D341Med (cell line): ENCODE results near the gene LZTR1.
"Not testable (repeated sequence)": the region's sequence is repeated elsewhere in the genome, so short reads cannot be mapped to it uniquely, and the experiment has no call there.

Experiments used
- DNase-seq: peaks from one replicate; pipeline ENCODE4 v3.0.0; 2012; ENCODE audit warnings: low spot score

Gene LZTR1

DNA sequence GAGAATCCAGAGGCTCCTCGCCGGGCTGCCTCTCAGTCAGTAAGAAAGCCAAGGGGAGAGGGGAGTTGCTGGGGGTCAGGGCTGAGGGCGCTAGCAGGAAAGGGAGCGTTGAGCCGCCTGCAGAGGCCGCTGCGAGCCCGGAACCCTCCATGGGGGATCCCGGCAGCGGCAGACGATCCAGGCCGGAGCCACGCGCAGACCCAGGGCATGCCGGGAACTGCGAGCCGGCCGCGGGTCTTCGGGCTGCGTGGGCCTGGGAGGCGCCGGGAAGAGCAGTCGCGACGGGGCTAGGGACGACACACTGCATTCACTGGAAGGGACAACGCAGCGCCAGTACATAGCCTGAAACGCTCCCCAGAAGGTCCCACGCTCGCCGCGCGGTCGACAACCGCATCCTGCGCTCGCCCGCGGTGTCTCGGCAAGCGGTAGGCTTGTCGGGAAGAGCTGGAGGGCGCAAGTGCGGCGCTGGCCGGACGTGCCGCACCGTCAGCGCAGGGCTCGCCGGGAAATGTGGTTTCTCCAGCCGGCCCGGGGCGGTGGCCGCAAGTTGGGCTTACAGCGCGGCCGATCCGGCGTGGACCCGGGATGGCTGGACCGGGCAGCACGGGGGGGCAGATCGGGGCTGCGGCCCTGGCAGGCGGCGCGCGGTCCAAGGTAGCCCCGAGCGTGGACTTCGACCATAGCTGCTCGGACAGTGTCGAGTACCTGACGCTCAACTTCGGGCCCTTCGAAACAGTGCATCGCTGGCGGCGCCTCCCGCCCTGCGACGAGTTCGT lies at the start of gene LZTR1:
Gene LZTR1 (plus strand): TSS at position 511 of the 776 bp plus-strand sequence. CDS start 75 bp downstream, at position 586.
- DNase-seq: peak; percentile 94

DNA sequence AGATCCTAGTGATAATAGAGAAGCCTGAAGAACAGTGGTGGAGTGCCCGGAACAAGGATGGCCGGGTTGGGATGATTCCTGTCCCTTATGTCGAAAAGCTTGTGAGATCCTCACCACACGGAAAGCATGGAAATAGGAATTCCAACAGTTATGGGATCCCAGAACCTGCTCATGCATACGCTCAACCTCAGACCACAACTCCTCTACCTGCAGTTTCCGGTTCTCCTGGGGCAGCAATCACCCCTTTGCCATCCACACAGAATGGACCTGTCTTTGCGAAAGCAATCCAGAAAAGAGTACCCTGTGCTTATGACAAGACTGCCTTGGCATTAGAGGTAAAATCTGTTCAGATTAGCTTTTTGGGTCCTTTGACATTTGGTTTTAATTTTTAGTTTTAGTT lies 48.2 kb upstream of the LZTR1 start:
- DNase-seq: no peak

DNA sequence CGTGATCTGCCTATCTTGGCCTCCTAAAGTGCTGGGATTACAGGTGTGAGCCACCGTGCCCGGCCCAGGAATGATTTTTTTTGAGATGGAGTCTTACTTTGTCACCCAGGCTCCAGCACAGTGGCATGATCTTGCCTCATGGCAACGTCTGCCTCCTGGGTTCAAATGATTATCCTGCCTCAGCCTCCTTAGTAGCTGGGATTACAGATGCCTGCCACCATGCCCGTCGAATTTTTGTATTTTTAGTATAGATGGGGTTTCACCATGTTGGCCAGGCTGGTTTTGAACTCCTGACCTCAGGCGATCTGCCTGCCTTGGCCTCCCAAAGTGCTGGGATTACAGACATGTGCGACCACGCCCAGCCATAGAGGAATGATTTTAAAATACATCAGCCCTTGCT lies 47.0 kb upstream of the LZTR1 start:
- DNase-seq: not testable (repeated sequence)

DNA sequence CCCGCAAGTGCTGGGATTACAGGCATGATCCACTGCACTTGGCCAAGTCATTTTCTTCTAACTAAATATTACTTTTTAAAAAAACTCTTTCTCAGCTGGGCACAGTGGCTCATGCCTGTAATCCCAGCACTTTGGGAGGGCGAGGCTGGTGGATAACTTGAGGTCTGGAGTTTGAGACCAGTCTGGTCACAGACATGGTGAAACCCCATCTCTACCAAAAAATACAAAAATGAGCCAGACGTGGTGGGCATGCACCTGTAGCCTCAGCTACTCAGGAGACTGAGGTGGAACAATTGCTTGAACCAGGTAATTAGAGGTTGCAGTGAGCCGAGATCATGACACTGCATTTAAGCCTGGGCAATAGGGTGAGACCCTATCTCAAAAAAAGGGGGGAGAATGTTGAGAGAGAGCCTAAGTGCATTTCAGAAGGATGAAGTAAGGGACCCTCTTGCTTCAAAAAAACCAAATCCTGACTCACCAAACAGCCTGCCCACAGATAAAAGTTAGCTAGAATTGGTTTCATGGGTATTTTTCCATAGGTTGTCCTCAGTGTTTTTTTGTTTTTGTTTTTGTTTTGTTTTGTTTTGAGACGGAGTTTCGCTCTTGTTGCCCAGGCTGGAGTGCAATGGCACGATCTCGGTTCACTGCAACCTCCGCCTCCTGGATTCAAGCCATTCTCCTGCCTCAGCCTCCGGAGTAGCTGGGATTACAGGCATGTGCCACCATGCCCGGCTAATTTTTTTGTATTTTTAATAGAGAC lies 46.1 kb upstream of the LZTR1 start:
- DNase-seq: not testable (repeated sequence)

DNA sequence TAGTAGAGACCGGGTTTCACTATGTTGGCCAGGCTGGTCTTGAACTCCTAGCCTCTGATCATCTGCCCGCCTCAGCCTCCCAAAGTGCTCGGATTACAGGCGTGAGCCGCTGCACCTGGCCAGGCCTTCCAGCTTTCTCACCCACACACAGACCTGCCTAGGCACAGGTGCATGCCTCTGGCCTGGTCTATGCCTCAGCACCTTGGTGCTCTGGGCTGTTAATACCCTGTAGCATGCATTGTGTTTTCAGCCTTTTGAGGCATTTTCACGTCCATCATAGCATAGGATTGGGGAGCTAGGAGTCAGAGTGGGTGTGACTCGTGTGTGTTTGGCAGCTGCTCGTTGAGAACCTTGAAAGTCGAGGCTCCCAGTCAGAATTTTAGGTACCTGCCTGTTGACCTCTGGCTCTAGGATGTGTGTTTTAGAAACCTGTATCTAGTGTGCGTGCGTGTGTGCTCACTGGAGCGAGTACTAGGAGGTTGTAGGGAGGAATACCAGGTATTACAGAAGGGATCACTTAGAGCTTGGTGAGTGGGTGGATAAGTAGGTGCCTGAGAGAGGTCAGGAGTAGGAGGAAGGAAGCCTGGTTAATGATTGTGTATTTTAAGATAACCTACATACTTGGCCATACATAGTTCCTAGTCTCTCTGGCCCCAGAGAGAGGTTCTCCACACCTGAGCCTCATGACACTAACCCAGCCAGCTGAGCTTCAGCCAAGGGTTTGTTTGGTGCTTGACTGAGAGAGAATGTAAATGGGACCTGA lies 44.9 kb upstream of the LZTR1 start:
- no peak for DNase-seq

DNA sequence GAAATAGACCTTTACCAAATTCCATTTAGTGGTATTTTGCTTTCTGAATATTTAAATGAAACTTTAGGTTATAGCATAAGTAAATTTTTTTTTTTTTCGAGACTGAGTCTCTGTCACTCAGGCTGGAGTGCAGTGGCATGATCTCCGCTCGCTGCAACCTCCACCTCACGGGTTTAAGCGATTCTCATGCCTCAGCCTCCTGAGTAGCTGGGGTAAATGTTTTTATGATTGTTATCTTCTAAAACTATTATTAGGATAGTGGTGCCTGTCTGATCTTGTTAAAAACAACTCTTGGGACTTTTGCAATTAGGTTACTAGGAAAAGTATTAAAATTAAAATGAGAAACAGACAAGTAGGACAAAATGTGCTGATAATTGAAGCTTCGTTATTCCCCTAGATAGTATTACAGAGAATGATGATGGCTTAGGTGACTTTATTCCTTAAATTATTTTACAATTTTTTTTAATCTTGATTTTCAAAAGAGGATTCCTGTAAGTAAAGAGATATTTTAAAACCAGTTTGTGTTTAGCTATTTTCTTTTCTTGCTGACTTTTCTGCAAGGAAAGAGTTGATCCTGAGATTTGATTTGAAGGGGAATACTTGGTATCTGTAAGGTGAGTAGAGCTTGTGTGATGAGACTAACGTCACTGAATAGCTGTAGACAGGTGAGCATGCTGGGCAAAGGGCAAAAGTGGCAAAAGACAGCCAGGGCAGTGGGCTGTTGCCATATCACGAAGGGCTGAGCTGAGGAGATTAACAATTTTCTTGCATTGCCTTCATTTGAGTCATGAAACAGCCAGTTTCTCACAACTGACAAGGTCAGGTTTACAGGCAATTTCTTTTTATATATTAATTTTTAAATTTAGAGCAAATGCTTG lies 44.1 kb upstream of the LZTR1 start:
- DNase-seq: no peak

DNA sequence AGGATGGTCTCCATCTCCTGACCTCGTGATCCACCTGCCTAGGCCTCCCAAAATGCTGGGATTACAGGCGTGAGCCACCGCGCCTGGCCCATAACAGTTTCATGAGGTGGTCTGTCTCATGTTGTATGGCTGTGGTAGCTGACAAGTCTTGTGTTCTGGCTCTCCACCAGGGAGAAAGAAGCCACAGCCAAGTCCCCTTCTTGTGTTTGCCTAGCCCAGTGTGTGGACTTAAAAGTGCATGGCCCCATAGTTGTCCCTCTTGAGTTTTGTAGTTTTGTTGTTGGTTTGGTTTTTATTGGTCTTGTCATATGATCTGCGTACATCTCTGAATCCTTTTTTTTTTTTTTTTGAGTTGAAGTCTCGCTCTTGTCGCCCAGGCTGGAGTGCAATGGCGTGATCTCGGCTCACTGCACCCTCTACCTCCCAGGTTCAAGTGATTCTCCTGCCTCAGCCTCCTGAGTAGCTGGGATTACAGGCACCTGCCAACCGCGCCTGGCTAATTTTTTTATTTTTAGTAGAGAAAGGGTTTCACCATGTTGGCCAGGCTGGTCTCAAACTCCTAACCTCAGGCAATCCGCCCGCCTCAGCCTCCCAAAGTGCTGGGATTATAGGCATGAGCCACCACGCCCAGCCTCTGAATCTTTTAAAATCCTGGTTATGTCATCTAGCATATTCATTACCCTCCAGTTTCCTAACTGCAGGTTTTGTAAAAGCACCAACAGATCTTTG lies 42.5 kb upstream of the LZTR1 start:
- DNase-seq: not testable (repeated sequence)

DNA sequence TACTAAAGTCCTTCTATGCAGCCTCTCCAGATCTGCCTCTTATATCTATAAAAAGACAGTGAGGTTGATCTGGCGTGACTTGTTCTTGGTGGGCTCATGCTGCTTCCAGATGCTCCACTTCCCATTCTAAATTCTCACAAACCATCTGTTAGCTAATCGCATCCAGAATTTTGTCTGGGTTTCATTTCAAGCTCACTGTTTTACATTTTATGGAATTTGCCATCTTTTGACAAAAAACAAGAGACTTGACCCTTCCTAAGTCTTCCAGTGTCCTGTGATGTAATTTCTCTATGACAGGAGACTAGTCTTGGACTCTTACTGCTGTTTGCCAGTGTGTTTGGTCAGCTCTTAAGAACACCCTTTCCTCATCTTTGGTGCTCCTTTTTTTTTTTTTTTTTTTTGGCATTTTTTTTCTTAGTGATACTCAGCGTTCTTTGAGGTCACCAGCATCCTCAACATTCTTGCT lies 41.9 kb upstream of the LZTR1 start:
- no peak for DNase-seq

DNA sequence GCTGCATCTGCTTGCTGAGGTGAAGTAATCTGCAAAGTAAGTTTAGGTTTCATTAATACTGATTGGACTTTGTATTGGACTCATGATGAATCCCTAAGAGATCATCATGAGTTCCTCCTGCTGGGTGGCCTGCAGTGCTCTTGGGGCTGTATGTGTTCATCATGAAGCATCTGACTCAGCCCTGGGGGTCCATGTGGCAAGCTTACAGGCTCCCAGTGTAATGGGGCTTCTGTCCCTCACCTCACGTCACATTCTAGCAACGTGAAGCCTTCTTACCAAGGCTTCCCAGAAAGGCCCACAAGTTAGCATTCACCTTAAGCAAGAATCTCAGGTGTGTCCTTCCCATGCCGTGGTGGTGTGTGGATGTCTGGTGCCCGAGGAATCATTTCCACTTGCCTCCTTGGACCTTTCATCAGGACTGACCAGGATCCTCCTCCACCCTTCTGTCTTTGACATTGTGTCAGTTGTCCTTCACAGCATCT lies 41.2 kb upstream of the LZTR1 start:
- DNase-seq: no peak

DNA sequence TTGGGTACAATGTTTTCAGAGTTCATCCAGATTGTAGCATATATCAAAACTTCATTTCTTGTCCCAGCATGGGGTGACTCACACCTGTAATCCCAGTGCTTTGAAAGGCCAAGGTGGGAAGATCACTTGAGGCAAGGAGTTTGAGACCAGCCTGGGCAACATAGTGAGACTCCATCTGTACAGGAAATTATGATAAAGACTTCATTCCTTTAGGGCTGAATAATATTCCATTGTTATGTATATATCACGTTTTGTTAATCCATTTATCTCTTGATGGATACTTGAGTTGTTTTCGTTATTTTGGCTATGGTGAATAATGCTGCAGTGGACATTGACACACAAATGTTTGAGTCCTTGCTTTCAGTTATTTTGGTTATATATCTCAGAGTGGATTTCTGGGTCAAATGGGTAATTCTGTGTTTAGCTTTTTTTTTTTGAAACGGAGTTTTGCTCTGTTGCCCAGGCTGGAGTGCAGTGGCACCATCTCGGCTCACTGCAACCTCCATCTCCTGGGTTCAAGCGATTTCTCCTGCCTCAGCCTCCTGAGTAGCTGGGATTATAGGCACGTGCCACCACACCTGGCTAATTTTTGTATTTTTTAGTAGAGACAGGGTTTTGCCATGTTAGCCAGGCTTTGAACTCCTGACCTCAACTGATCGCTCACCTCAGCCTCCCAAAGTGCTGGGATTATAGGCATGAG lies 39.7 kb upstream of the LZTR1 start:
- DNase-seq: not testable (repeated sequence)

DNA sequence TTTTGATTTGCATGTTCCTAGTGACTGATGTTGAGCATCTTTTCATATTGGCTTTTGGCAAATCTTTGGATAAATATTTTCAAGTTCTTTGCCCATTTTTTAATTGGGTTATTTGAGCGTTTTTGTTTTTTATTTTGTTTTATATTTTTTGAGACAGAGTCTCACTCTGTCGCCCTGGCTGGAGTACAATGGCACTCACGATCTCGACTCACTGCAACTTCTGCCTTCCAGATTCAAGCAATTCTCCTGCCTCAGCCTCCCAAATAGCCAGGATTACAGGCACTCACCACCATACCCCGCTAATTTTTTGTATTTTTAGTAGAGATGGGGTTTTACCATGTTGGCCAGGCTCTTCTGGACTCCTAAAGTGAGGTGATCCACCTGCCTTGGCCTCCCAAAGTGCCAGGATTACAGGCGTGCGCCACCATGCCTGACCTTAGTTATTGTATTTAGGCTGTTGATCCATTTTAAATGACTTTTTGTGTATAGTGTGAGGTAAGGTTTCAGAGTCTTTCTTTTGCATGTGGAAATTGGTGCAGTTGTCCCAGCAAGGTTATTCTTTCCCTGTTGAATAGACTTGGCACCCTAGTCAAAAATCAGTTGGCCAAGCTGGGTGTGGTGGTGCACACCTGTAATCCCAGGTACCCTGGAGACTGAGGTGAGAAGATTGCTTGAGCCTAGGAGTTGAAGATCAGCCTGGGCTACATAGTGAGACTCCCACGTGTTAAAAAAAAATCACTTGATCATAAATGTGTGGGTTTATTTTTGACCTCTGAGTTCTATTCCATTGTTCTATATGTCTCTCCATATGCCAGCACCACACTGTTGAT lies 38.8 kb upstream of the LZTR1 start:
- DNase-seq: no peak

DNA sequence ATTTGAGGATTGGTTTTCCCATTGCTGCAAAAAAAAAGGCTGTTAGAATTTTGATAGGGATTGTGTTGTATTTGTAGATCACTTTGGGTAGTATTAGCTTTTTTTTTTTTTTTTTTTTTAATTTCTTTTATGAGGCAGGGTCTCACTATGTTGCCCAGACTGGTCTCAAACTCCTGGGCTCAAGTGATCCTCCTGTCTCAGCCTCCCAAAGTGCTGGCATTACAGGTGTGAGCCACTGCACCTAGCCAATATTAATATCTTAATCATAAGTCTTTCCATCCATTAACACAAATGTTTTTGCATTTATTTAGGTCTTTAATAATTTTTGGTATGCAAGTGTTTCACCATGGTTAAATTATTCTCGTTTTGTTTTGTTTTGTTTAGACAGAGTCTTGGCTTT lies 38.1 kb upstream of the LZTR1 start:
- DNase-seq: no peak

DNA sequence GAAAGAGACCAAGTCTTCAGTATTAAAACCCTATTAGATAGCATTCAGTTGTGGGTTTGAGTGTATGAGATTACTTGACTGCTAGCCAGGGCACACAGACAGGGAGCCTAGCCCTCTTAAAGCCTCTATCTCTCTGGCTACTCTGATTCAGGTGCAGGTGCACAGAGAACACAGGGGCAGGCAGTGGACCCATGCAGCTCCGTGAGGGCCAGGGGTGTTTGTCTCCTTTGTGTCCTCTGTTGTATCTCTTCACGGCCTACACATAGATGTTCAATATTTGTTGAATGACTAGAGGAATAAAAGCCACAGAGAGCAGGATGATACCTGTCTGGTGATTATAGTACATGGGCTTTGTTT lies 36.5 kb upstream of the LZTR1 start:
- no peak for DNase-seq

DNA sequence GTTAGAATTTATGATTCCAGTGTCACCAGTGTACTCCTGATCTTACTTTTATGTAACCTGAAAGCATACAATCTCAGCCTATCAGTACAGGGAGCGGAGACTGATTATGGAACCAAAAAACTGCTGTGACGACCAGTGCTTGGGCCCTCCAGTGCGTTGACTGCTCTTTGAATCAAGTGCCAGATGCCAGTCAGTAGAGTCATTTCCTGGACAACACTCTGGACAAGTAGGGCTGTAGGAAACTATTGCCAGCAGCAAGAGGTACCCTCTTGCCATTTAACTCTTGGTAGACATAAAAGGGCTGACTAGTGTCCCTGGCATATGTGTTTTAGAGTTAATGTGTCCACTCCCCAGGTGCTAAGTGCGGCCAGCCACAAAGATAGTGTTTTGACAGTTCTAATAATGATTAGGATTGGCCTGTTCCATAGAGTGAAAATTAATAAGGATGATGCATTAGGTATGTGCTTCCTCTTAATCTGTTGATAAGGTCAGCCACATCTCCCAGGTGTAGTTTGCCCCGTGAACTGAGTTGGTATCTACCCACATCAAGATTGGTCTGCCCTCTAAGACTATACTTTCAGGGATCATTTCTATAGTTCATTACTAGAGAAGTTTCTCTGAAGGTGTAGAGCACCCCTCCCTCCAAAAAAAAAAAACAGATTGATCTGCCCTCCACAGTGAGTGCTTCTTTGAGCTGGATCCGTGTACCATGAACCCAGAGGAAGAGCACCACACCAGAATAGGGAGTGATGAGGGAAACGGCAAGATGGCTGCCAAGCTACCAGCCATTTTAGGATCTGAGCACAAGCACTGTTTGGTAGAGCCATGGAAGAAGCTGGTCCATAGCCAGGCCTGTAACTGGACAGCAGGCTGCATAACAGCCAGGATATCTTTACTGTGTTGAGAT lies 35.8 kb upstream of the LZTR1 start:
- no peak for DNase-seq

DNA sequence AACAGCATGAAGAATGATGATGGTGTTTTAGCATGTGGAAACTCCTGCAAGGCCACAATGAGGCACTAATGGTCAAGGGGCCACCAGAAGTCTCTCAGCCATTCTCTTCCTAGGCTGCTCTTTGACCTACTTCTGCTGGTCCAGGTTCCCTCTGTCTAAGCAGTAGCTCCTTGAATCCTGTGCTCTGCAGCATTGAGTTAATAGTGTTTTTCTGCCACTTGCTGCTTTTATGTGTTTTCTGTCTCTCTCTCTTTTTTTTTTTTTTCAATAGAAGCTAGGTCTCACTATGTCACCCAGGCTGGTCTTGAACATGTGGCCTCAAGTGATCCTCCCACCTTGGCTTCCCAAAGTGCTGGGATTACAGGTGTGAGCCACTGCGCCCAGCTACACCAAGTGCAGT lies 35.1 kb upstream of the LZTR1 start:
- no peak for DNase-seq

DNA sequence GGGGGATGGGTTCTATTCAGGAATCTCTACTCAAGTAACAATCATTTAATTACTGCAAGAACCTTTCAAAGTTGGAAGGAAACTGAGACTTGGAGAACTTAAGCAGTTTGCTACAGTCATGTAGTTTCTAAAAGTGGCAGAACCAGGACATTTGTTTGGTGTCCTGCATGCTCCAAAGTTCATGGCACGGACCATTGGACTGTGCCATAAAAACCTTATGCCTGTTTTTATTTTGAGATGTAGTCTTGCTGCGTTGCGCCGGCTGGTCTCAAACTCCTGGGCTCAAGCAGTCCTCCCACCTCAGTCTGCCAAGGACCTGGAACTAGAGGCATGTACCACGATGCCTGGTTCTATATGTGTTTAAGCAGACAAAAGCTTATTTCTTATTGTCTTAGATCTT lies 33.6 kb upstream of the LZTR1 start:
- DNase-seq: no peak

DNA sequence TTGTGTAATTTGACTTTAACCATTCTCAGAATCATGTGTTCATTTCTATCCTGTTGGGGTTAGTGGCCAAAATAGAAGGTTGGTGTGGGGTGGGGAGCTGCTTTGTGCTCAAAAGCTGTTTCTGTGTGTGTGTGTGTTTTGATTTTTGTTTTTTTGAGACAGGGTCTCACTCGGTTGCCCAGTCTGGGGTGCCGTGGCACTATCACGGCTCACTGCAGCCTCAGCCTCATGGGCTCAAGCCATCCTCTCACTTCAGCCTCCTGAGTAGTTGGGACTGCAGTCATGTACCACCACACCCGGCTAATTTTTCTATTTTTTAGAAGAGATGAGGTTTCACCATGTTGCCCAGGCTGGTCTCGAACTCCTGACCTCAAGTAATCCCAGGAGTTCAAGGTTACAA lies 33.1 kb upstream of the LZTR1 start:
- DNase-seq: no peak

DNA sequence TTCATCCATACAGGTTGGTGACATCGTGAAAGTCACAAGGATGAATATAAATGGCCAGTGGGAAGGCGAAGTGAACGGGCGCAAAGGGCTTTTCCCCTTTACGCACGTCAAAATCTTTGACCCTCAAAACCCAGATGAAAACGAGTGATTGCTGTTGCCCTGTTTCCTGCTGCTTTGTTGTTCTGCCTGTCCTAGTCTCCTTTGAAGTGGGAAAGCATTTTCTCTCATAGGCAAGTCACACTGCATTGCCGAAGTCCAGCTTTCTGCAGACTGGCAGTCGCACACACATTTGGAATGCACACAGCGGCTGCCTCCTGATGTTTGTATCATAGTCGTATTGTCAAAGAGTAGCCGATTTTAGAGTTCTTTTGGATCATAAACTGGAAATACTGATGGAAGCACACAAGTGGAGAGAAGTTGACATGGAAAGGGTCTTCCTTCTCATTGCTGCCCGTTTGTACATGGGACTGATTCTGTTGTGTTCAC lies 32.4 kb upstream of the LZTR1 start:
- DNase-seq: no peak
